NOMO-1 treated with DMSO at 0.1 percent for 48 hours (cell line): ENCODE results near the gene AMMECR1.

Experiments used
- DNase-seq: peaks from one replicate; lab custom pipeline; 2025; ENCODE audit not compliant: unreplicated experiment; lab: John Stamatoyannopoulos, UW

The AMMECR1 gene

DNA sequence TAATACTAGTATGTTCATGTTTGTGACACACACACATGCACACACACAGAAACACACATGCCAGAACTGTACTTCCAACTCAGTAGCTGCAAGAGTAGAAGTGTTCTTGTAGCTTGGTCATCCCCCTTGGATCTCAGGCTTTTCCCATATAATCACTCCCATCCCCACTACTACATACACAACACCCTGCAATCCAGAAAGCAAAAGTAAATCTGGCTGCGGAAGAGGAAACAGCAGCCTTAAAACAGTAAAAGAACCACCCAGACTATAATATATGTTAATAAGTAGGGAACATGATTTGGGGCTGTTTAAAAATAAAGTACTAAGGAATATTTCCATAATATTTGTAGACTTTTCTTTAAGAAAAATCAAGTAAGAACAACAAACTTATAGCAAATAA lies 103.2 kb downstream of the AMMECR1 start:
- no peak for DNase-seq

DNA sequence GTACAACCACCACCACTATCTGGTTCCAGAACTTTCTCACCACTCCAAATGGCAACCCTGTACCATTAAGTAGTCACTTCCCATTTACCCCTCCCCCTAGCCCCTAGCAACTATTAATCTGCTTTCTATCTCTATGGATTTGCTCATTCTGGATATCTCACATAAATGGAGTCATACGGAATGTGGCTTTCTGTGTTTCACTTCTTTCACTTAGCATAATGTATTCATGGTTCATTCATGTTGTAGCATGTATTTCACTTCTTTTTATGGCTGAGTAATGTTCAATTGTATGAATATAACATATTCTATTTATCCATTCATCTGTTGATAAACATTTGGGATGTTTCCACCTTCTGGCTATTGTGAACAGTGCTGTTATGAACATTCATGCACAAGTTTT lies 104.7 kb downstream of the AMMECR1 start:
- no peak for DNase-seq

DNA sequence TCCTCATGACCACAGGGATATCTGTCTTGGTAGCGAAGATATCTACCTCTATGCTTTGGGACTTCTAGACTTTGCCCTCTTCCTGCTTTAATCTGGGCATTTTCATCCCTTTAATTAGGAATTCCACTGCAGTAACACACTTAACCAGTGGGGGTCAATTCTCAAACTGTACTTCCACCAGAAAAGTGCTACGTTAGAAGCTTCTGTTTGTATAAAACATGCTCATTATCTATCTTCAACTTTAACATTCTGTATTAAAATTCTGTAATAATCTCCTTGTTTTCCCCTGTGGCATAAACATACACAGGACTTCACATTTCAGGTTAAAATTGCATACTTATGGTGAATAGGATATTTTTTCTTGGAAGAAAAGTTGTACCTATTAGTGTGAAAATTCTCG lies 105.6 kb downstream of the AMMECR1 start:
- no peak for DNase-seq

DNA sequence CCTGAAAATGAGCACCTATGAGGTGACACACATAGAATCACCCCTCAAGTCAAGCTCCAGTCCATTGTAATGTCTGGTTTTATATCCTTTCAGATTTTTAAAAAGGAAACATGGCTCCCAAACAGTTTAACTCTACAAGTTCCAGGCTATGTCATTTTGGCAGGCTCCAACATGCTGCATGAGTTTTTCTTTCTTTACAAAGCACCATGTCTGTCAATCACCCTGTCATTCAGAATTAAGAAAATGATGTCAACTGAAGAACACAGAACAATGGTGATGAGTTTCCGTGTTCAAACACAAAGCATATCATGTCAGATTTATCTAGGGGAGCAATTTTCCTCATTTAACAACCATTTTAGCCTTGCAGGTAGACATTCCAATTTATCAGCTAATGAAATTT lies 106.5 kb downstream of the AMMECR1 start:
- DNase-seq: no peak

DNA sequence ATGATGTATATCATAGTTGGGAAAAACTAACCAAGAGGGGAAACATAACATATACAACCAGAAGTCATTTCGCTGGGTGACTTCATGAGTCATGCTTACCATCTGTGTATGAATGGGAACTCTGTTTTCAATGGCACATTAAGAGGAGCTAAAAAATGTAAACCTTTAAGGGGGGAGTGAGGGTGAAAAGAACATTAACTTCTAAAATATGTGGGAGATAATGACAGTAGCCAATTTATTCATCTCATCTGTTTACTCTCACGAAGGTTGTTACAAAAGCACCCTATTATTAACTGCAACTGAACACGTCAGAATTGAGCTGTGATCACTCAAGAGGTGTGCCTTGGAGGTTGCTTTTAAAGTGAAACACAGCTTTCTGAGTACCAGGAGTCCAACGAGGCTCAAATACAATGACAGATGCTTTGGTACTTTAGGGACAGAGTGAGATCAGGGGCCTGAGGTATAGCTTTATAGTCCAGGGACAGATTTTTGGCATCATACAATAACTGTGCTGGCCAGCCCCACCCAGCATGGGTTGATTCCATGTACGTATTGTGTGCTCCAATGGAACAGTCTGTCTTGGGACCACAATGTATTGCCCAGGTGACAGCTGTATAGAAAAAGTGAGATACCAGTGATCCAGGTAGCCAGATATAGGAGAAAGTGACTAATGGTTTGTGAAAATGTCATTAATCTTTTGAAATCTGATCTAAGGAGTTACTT lies 107.3 kb downstream of the AMMECR1 start:
- DNase-seq: no peak

DNA sequence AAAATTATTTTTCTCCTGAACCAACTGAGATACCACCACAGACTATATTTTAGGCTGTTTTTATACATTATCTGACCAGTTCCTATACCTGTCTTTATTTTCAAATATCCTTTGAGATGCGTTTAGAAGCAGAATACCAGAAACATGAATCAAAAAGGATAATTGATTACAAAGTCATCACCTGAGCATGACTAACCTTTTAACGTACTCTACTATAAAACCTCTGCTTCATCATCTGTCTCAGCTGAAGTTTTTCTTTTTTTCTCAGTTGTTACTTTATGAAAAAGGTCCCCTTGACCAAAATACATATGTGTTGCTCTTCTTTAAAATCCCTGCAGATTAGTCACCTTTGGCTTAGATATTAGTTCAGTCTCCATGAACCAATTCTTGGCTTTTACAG lies 109.8 kb downstream of the AMMECR1 start:
- DNase-seq: no peak

DNA sequence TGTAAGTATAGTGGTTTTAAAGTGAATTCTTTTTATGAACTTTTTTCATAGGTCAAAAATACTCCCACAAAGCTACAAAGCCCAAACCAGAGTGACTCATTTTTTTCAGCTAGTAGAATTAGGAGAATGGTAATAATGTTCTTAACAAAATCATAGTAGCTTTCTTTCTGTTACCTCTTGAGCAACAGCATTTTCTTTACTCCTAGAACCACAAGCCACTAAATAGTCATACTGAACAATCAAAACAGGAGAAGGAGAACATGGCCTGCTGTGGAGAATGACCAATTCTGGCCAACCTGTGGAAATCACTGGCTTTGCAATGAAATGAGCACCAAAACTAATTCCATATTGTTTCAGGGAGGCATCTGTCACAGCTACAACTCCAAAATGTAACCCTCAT lies 112.9 kb downstream of the AMMECR1 start:
- no peak for DNase-seq

DNA sequence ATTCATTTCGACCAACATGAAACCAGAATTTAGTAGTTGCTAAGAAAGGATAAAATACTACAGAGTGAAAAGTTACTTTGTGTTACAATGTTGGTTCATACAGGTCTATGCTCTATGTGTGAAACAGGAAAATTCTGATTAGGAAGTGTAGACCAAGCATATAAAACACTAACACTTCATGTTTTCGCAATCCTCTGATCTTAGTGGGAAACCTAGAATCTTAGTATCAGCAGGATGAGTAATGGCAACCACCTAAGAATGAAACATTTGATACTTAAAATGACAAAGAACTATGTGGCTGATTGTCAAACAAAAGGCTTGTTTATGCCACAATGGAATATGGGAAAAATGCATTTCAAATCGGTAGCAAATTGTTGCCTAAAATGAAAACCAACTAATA lies 116.1 kb downstream of the AMMECR1 start:
- no peak for DNase-seq

DNA sequence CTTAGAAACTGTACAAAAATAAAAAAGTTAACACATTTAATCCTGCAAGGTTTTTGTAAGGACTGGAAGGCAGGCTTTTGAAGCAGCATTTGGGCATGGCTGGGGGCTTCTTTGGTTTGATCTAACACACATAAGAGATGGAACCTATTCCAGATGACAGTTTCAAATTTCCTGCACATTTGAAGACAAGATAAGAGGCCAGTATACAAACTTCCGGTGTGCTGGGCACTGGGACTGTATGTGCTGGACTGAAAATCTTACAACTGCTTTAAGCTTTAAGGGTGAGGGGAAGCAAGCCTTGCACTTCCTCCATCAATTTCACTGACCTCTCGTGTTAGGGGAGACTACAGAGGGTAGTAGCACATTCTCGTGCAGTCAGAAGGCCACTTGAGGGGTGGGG lies 122.9 kb downstream of the AMMECR1 start:
- DNase-seq: no peak

DNA sequence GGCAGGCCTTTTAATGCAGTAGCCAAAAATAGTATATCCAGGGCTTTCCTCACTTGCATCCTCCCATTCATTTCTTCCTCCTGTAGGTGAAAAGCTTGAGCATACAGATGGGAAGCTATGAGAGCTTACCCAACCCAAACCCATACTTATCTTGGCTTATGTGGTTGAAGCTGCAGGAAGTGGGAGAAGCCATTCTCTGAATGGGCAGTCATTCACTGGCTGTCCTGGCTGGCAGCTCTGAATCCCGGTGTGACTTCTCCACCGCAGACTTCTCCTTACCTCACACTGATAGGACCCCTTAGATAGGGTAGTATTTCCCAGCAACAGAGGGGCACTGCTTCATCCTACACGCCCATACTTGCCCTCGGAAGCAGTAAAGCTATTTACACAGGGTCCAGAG lies 125.4 kb downstream of the AMMECR1 start:
- DNase-seq: no peak

DNA sequence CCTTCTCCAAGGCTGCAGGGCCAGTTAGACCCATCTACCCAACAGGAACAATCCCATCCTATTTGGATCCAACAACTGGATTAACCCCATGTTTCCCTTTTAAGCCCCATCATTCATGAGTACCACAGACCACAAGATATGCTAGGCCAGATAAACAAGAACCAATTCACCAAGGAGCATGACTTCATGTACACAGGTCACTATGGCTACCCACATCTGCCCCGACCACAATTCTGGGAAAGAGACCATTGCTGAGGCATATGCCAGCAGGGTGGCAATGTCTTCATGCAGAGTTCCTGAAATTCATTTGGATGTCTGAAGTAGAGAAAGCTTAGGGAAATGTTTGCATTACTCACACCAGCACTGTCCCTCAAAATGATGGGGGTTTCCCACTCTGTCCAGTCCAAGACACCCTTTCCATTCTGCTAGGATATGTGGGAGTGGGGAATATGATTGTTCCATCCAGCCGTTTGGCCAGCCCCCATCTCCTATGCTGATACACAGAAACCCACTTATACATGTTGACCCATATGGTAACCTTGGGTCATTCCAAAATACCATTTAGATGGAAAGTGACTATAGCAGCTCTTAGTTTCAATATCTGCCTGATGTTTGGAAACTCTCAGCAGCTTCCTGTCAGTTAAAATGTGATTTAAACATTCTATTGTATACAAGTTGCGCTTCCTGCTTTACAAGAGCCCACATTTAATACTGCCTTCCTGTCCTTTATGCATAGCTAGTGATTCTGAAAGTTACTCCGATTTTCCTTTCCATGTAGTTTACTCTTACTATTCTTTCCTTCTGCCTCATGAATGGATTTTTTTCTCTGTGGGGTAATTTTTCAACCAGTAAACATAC lies 129.0 kb downstream of the AMMECR1 start:
- DNase-seq: peak; percentile 55

DNA sequence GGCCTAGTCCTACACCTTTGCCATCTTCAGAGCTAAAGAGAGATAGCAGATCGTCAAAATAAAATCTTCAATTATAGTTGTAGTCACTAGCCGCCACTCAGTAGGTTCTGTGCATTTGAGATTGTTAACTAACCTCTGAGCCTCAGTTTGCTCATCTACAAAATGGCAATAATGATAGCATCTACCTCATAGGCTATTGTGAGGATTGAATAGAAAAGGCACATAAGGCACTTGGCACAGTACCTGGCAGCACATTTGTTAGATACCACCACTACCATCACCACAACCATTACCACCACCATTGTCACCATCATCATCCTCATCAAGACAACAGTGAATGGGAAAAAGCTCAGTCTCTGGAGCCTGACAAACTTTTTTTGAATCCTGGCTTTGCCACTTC lies 134.6 kb downstream of the AMMECR1 start:
- no peak for DNase-seq

DNA sequence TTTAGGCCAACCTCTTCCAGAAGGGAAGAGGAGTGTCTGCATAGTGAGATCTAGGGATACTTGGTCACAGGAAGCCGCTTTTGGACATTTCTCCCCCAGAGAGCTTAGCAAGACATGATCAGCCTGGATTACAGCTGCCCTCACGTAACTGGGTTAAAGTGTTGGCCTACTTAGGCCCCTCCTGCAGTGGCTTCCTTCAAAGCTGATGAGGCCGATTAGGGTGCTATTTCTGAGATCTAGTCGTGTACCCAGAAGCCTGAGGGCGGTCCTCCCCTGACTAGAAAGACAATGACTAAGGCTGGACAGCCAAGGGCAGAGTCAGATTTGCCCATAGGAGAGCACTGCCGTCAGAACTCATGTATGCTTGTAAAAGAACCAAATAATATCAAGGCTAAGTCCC lies 135.0 kb downstream of the AMMECR1 start:
- no peak for DNase-seq

DNA sequence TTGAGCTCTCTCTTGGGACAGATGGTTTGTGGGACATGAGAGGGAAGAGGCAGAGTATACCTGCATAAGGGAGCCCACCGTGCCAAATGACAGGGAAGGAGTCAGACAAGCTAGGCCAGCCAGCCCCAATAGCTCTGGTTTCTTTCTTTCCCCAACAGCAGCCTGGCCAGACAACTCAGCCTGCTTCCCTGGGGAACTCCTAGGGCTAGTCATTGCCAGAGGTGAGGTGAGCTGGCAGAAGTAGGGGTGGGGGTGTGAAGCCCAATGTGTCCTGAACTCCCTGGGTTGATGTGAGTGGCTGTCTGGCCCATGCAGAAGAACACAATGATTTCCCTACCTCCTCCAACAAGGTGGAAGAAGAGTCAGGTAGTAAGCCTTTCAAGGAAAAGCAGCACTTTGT lies 135.5 kb downstream of the AMMECR1 start:
- DNase-seq: no peak

DNA sequence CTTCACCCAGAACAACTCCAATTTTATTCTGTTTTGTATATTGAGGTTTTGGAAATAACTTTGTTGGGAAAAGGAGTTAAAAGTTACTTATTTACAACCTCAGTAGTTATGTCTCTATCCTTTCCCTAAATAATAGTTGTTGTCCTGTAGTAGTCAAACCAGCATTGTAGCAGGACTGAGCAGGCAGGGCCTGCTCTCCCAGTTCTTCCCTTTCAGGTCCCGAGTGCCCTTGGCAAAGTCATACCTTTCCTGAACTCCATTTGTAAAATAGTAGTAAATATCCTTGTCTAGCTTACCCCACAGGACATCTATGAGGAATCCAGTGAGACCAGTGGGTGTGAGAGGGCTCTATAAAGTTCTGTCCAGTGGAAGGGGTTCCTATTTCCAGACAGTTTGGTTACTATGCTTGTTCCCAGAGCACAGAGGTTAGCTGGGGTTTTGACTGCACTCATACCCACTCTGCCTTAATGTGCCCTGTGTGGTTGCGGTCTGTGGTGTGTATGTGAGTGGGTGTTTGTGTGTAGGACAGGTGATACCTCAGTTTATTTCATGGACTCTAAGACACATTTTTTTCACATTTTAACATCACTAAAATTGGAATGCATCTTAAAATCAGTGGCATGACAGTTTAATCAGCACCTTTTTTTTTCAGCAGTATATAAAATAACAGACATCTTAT lies 136.3 kb downstream of the AMMECR1 start:
- no peak for DNase-seq

DNA sequence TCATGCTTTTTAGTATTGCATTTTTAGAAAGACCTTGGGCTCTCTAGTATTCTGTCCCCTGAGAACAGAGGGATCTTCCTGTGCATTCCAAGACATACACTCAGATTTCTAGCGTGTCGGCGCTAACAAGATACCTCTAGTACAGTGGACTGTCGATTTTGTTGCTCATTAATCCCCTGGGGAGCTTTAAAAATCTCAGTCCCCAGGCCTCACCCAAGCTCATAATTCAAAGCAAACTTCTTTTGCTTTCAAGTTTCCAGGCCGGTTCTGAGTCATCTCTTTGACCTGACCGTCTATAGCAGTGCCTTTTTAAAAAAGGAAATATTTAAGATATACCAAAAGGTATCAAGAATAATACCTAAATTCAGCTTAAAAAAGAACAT lies 137.0 kb downstream of the AMMECR1 start:
- no peak for DNase-seq

DNA sequence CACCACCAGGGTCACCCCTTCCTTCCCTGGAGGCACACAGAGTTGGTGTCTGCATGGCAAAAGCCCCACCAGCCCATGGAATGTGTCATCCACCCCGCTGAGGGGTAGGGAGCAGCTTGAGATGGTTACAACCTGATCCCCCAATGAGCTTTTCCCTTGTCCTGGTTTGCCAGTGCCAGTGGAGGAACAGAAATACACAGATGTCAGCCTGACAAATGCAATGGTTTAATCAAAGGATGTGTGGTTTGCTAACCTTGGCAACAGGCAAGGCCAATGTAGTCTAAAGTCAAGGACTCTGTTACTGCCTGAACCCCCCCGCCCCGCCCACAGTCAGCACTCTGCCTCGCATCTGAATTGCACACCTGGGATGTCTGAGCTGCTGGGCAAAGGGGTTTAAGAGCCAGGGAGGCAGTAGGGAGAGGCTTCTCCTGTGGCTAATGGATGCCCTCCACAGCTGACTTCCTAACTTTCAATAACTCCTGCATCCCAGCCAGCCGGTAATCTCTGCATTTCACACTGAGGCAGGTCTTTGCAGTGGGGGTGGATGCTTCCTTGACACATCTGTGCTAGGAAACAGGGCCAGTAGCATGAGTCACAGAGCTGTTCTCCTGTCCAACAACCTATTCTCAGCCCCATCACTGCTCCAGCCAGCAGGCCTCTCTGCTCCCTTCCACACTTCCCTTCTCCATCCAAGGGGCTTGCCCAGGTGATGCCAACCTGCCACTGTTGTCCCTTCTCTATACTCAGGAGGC lies 137.5 kb downstream of the AMMECR1 start:
- DNase-seq: no peak

DNA sequence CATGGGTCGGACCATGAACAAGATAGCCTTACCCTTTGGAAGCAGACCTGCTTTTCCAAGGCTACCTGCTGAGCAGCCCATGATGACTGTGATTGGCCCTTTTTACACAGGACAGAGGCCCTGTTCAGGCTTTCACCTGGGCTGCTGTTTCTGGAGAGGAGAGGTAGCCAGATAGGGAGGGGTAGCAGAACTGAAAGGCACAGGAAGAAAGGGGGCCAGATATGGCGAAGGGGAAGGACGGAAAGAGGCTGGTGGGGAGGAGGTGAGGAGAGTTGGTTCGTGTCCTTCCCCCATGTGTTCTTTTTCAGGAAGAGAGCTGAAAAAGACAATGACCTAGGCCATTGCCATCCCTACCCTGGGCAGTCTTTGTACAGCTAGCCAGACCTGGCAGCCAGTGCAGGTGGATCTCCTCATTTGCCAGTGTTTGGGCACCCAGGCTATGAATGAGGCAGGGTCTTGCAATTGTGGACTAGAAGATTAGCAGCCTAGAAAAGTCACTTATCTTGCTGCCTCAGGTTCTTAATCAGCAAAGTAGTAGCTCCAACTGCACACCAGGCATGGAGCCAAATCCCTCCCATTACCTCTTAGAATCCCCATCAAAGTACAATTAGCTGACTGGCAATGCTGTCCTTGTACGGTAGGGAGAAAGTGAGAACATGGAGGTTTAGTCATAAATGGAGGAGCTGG lies 139.6 kb downstream of the AMMECR1 start:
- no peak for DNase-seq

DNA sequence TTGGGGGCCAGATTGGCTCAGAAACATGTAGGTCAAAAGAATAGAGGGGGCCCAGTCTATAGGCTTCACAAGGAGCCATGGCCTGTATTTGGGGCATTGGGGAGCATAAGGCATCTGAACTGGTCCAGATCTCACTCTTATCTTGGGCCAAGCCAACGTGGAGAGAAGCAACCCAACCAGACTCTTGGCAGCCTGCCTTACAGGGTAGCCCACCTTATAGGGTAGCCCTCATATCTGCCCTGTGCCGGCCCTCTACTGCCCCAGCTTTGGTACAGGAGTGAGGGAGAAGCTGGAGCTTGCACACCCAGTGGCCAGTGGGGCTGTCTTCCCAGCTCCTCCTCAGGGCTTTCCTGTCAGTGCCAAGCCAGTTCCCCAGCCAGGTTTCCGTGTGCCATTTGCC lies 142.2 kb downstream of the AMMECR1 start:
- no peak for DNase-seq

DNA sequence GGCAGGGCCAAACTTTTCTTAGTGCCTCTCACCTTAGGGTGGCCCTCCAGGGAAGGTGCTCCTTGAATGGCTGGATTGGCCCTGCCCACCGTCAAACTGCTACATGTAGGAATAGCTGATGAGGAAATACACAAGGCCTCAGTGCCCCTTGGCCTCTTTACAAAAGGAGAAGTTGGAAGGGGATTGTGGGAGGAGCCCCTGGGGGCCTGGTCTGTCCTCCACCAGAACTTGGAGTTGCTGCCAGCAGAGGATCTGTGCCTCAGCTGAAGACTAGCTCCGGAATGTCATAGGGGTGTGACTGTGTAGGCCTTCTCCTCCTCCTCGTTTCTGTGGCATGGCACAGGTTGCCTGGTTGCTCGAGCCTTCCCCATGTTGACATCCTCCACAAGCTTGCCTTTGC lies 142.7 kb downstream of the AMMECR1 start:
- DNase-seq: peak; percentile 66
